Measurements from ENCODE around the gene MICAL3.
A peak's percentile ranks its signal among the peaks of the same experiment; 100 is the strongest.

The MICAL3 gene

GRCh38 chr22:17783773-17784480 lies 240.4 kb downstream of the MICAL3 start:
- DNase-seq (ENCODE audit: low read depth in 3 of 3, low spot score in 1 of 3): no peak

GRCh38 chr22:17783312-17783711 lies 241.0 kb downstream of the MICAL3 start:
- DNase-seq (ENCODE audit: low read depth in 3 of 3, low spot score in 1 of 3): no peak

DNA sequence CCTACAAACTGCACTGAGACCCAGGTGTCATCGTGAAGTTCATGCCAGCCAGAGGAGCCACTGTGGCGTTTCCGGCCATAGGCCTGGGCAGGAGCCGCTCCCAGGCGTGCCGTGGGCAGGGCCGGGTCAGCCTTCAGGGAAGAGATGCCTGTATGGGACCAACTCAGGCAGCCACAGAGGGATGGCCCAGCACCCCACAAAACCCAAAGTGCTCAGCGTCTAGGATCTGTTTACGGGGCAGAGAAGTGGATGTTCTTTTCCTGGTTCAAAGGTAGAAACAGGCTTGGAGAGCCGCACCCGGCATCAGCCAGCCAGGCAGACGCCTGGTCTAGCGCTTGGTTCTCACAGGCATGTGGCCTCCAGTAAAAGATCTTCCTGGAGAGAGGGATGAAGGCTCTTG lies 241.7 kb downstream of the MICAL3 start:
- DNase-seq (ENCODE audit: low read depth in 3 of 3, low spot score in 1 of 3): no peak

DNA sequence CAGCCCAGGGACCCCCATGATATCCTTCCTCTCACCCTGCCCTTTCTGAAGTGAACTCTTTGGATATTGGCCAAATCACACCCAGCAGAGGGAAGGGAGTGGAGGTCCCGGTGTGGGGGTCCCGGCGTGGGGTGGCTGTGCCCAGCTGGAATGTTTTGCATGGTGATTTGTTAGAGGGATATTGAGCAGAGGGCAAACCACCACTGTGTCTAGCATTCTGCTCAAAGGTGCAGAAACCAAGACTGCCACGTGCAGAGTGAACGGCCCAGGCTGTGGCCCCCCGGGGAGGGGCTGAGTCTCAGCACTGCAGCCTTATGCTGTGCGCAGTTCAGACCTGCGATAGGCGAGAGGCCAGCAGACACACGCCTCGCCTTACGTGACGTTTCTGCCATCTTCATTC lies 242.2 kb downstream of the MICAL3 start:
- no peak for DNase-seq (ENCODE audit: low read depth in 3 of 3, low spot score in 1 of 3)

DNA sequence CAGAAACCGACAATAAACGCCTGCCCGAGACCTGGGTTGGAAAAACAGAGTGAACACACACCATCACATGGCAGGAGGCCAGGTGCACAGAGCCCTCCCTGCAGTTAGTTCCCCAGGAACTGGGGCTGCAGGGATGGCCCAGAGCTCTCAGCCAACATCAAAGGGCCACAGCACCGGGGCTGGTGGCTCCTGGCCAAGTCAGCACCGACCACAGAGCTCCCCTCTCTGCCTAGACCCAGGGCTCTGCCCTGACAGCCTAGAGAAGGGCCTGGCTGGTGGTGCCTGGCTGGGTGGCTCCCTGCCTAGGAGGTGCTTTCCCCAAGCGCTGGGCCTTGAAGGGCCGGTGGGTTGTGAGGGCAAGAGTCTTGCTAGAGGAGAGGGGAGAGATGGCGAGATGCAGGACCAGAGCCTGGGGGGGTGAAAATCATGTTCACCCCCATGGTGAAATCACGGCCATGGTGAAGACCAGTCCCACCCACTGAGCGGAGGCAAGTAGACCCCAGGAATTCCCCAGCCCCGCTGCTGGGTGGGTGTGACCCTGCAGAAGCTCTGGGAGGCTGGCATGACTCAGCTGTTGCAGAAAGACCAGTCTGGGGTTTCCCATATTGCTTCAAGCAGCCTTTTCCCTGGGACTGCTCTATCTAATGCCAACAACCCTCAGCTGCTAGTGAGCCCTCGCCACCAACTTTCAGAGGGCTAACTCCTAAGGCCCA lies 242.9 kb downstream of the MICAL3 start:
- DNase-seq (ENCODE audit: low read depth in 3 of 3, low spot score in 1 of 3): peak in 2 of 3 donors; percentile 17 to 41

DNA sequence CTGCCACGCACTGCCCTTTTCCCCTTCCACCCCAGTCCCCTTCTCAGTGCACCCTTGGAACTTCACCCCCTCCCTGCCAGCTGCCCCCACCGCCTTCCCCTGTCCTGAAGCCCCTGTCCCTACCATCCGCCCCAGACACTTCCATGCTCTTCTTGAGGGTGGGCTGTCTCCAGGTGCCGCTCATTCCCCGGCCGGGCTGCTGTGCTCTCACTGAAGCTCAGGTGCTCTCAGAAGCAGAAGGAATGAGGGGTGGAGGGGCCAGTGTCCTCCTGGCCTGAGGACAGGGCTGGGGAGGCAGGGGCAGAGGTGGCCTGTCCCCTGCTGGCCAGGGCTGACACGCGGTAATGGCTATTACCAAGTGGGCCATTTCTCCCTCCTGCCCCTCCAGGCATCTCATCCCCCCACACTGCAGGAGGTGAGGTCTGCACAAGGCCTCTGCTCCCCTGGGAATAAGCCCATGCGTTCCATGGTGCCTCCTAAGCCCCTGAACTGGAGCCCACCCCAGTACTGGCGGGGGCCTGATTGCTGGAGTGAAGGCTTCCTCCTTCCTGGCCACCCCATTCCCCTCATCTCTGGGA lies 243.5 kb downstream of the MICAL3 start:
- no peak for DNase-seq (ENCODE audit: low read depth in 3 of 3, low spot score in 1 of 3)

DNA sequence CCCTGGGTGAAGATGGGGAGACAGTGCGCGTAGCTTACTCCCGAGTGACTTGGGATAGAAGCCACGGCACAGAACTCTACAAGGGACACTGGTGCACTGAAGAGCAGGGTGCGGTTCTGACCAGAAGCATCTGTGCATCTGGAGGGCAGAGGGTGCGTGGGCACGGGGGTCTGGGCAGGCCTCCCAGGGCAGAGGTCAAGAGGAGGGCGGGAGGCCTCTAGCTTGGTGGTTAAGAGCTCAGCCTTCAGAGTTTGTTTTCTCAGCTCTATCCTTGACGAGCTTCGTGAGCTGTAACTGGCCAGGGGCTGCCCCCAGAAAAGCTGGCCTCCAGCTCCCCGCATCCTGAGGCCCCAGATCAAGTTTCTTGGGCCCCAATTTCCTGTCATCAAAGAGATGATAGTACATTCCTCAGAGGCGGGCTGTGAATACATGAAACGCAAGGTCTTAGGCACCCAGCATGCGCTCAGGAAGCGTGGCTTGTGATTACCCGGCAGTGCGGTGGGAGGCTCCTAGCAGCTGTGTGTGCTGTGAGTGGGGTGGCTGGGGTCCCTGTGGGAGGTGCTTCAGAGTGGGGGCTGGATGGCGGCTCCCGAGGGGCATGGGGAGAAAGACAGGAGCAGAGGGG lies 244.1 kb downstream of the MICAL3 start:
- DNase-seq (ENCODE audit: low read depth in 3 of 3, low spot score in 1 of 3): no peak

- no peak for DNase-seq (ENCODE audit: low read depth in 3 of 3, low spot score in 1 of 3)
Observed at GRCh38 chr22:17779286-17780115, 244.9 kb downstream of the MICAL3 start.

DNA sequence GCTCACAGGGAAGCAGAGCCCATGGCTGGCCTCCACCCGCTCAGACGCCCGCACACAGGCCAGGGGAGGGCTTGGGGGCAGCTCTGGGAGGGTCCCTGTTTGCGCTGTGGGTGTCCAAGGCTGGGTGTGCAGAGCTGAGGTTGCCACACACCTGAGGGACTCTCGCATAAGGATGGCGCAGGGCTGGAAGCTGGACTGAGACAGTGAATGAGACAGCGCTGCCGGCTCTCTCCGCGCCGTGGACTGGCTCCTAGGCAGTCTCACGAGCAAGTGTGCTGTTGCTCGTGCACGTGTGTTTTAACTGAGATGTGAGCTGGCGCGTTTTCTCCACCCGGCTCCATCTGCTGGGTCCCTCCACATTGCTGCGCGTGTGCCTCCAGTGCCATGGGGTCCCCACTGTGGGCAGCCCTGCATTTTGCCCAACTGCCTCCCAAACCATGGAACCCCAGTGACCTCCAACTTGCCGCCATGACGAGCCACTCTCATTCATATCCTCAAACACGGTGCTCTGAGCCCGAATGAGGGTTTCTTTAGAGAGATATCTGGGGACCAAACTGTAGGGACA lies 245.9 kb downstream of the MICAL3 start:
- DNase-seq (ENCODE audit: low read depth in 3 of 3, low spot score in 1 of 3): no peak

DNA sequence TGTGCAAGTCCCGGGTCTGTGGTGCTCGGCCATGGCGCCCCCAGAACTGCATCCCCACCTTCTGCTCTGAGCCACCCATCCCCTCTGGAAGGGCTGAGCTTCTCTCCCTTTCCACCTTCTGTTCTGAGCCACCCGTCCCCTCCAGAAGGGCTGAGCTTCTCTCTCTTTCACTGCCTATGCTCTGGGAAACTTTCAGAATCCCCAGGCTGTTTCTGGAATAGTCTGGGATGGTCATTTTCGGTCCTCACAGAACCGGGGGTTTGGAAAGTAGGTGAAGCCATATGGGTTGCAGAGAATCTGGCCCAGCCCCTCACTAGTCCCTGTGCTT lies 246.7 kb downstream of the MICAL3 start:
- DNase-seq (ENCODE audit: low read depth in 3 of 3, low spot score in 1 of 3): no peak

- DNase-seq (ENCODE audit: low read depth in 3 of 3, low spot score in 1 of 3): peak in 2 of 3 donors; percentile 37 to 49
Observed at GRCh38 chr22:17777005-17777716, 247.2 kb downstream of the MICAL3 start.

- DNase-seq (ENCODE audit: low read depth in 3 of 3, low spot score in 1 of 3): no peak
Observed at GRCh38 chr22:17775781-17776465, 248.4 kb downstream of the MICAL3 start.

GRCh38 chr22:17774926-17775685 lies 249.3 kb downstream of the MICAL3 start:
- no peak for DNase-seq (ENCODE audit: low read depth in 3 of 3, low spot score in 1 of 3)

DNA sequence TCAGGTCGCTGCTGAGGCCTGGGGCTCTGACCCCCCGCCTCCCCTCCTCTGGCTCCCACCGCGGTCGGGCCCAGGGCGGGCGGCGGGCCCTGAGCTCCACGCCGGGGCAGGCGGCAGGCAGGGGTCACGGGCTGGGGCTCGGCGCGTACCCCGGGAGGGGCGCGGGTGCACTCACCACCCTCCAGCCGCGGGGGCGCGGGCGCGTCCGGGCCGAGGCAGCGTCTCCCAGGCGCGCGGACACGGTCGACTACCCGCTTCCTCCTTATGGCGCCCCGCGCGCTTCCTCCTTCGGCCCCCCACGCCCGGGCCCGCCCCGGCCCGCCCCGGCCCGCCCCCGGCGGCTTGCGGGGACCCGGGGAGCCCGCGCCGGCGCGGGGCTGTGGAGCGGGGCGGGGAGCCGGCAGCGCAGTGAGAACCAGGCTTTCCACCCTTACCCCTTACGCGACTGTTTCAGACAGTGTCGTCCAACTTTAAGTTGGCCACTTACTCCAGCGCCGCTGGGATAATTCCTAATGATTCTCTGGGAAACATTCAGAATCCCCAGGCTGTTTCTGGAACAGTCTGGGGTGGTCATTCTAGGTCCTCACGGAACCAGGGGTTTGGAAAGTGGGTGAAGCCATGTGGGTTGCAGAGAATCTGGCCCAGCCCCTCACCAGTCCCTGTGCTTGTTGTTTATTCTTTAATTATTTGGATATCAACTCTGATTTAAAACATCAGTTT lies 250.0 kb downstream of the MICAL3 start, which contains the start of gene BID:
TSS of gene BID (minus strand) at position 264 of the 720 bp plus-strand sequence. CDS start 24,353 bp downstream, outside the sequence.
- peak in 1 of 3 donors; percentile 29 for DNase-seq (ENCODE audit: low read depth in 3 of 3, low spot score in 1 of 3)

DNA sequence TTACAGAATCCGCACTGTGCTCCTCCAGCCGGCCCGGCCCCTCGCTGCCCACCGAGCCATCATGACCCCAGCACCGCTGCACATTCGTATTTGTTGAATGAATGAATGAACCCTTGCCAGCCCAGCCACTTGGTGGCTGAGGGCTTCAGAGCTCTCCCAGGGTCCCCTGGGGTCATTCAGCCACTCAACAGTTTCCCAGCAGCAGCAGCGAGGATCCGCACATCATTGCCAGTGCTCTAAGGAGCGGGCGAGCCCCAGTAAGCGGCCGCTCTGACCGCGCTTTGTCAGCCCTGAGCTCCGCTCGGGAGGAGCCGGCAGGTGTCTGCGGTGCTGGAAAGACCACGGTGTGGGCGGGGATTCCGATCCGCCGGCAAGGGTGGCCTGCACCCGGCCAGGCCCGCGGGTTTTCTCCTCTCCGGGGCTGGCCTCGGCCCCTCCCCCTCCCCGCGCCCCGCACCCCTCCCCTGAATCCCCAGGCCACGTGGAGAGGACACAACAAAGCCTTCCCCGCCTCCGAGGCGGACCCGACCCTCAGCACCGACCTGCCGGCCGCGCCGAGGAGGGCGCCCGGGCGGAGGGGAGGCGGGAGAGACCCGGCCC lies 250.7 kb downstream of the MICAL3 start:
- peak in 1 of 3 donors; percentile 37 for DNase-seq (ENCODE audit: low read depth in 3 of 3, low spot score in 1 of 3)

- DNase-seq (ENCODE audit: low read depth in 3 of 3, low spot score in 1 of 3): no peak
Observed at GRCh38 chr22:17772958-17773605, 251.3 kb downstream of the MICAL3 start.

All from stimulated activated CD4-positive, alpha-beta T cell treated with anti-CD3 and anti-CD28 coated beads, TNF-alpha, amount 100 ng/mL, for 1 hour (primary cell).